ENCODE results near the gene CBLL2. TPM values are rescaled to one million over a fixed set of nuclear protein-coding genes. Genes with fewer than 3 reads are reported as not detected.

Gene CBLL2
- total and polyA plus RNA-seq, 2 donors (not counting 3 experiments of a cell fraction or from before 2014, with no cell fraction given): not detected

- BruUV-seq (replicated peaks): no TSS peak
- H3K4me3 ChIP-seq (replicated peaks in 1 of 3; ENCODE audit: insufficient read depth in 1 of 3, low read depth in 1 of 3, low read length in 3 of 3): no peak overlapping the region
- H2AFZ ChIP-seq (ENCODE audit: low read depth, low read length): no peak overlapping the region
- H3K4me1 ChIP-seq (ENCODE audit: control insufficient read depth, extremely low read depth, insufficient read depth, low read length): peaks cover 17% of the 10 kb centered on the region
- no peaks in the 10 kb centered on the region for H4K20me1 ChIP-seq (replicated peaks; ENCODE audit: control insufficient read depth, extremely low read depth, insufficient read depth, low read length)
- peak overlapping the region; percentile 56 for H3K4me2 ChIP-seq (ENCODE audit: insufficient read depth, low read length)
- TF ChIP-seq JUN (IDR thresholded peaks at IDR 0.05; ENCODE audit: borderline replicate concordance, insufficient read depth, insufficient read length, low read depth) (peak; percentile 10), POLR2A (IDR thresholded peaks at IDR 0.05; ENCODE audit: low read depth, low read length) (no peak), FOS (IDR thresholded peaks at IDR 0.05; ENCODE audit: borderline replicate concordance, insufficient read depth, low read length) (peak; percentile 5), POLR2AphosphoS5 (IDR thresholded peaks at IDR 0.05; ENCODE audit: insufficient read depth, low read depth, low read length) (no peak)
- ChIA-PET CTCF (interaction anchor here (0.5 to 1.9 kb wide), 5 partner anchors 12 to 372 kb away, joined by 3 to 7 read pairs (median 4); no protein-coding TSS in a partner anchor), POLR2A (interaction anchor here (0.7 kb wide), 1 partner anchor 10 kb away, joined by 7 read pairs; no protein-coding TSS in a partner anchor)
- no peak overlapping the region for H3K9ac ChIP-seq (replicated peaks; ENCODE audit: extremely low read depth, insufficient read depth, low read length)
- no peaks in the 10 kb centered on the region for H3K79me2 ChIP-seq (ENCODE audit: control insufficient read depth, insufficient read depth, low read length)
- H3K9me1 ChIP-seq (replicated peaks; ENCODE audit: control insufficient read depth, extremely low read depth, insufficient read depth, low read length): no peaks in the 10 kb centered on the region
- DNase-seq (ENCODE audit: low read depth, low spot score) (peak; percentile 58), FAIRE-seq (peak; percentile 58)
- peak overlapping the region; percentile 35 for H3K27ac ChIP-seq (ENCODE audit: insufficient read depth, low read depth, low read length)
- H3K36me3 ChIP-seq (ENCODE audit: control insufficient read depth in 2 of 2, extremely low read depth in 1 of 2, insufficient read depth in 2 of 2, low read length in 2 of 2): no peaks in the 10 kb centered on the region
- no peaks in the 10 kb centered on the region for H3K27me3 ChIP-seq (ENCODE audit: control insufficient read depth in 2 of 2, insufficient read depth in 2 of 2, low read length in 2 of 2)
- dilution Hi-C loops (cut with MboI; ENCODE audit: extremely low pct_ligation_motif_present, low sequenced_read_pairs) (no loop called here), intact Hi-C loops (cut with micrococcal nuclease) (loop anchor here (5.0 kb wide), 2 partner anchors 74 to 639 kb away; no protein-coding TSS in a partner anchor)
- no peaks in the 10 kb centered on the region for H3K9me3 ChIP-seq (replicated peaks; ENCODE audit: control insufficient read depth, insufficient read depth, low read length)
Measured at GRCh38 chrX:22313766-22314165, 41.1 kb downstream of the CBLL2 start.

- H3K36me3 ChIP-seq (ENCODE audit: control insufficient read depth in 2 of 2, extremely low read depth in 1 of 2, insufficient read depth in 2 of 2, low read length in 2 of 2): no peaks in the 10 kb centered on the region
- H3K9me1 ChIP-seq (replicated peaks; ENCODE audit: control insufficient read depth, extremely low read depth, insufficient read depth, low read length): no peaks in the 10 kb centered on the region
- intact Hi-C loops (cut with micrococcal nuclease): loop anchor here (5.0 kb wide), 2 partner anchors 73 to 638 kb away; no protein-coding TSS in a partner anchor
- FAIRE-seq (peak; percentile 77), DNase-seq (ENCODE audit: low read depth, low spot score) (peak; percentile 70)
- CTCF ChIA-PET: interaction anchor here (0.5 to 1.9 kb wide), 4 partner anchors 50 to 372 kb away, joined by 3 to 7 read pairs (median 4); no protein-coding TSS in a partner anchor
- no peak overlapping the region for H2AFZ ChIP-seq (ENCODE audit: low read depth, low read length)
- H3K9me3 ChIP-seq (replicated peaks; ENCODE audit: control insufficient read depth, insufficient read depth, low read length): no peaks in the 10 kb centered on the region
- H3K4me3 ChIP-seq (replicated peaks in 1 of 3; ENCODE audit: insufficient read depth in 1 of 3, low read depth in 1 of 3, low read length in 3 of 3): no peak overlapping the region
- peaks cover 17% of the 10 kb centered on the region for H3K4me1 ChIP-seq (ENCODE audit: control insufficient read depth, extremely low read depth, insufficient read depth, low read length)
- no TSS peak for BruUV-seq (replicated peaks)
- TF ChIP-seq JUN (IDR thresholded peaks at IDR 0.05; ENCODE audit: borderline replicate concordance, insufficient read depth, insufficient read length, low read depth) (peak; percentile 64), POLR2A (IDR thresholded peaks at IDR 0.05; ENCODE audit: low read depth, low read length) (no peak)
- H3K9ac ChIP-seq (replicated peaks; ENCODE audit: extremely low read depth, insufficient read depth, low read length): peak overlapping the region; percentile 47
- peak overlapping the region; percentile 78 for H3K27ac ChIP-seq (ENCODE audit: insufficient read depth, low read depth, low read length)
- POLR2A ChIA-PET: interaction anchor here (0.7 kb wide), 1 partner anchor 10 kb away, joined by 7 read pairs; no protein-coding TSS in a partner anchor
- no peaks in the 10 kb centered on the region for H3K79me2 ChIP-seq (ENCODE audit: control insufficient read depth, insufficient read depth, low read length)
- dilution Hi-C loops (cut with MboI; ENCODE audit: extremely low pct_ligation_motif_present, low sequenced_read_pairs): no loop called here
- peak overlapping the region; percentile 77 for H3K4me2 ChIP-seq (ENCODE audit: insufficient read depth, low read length)
- no peaks in the 10 kb centered on the region for H3K27me3 ChIP-seq (ENCODE audit: control insufficient read depth in 2 of 2, insufficient read depth in 2 of 2, low read length in 2 of 2)
- H4K20me1 ChIP-seq (replicated peaks; ENCODE audit: control insufficient read depth, extremely low read depth, insufficient read depth, low read length): no peaks in the 10 kb centered on the region
Measured at GRCh38 chrX:22314211-22314610, 41.5 kb downstream of the CBLL2 start.

Data from endothelial cell of umbilical vein (primary cell).